Middle frontal gyrus (tissue), 1 donor: ENCODE data around the gene CKS1B.
A peak's percentile ranks its signal among the peaks of the same experiment; 100 is the strongest.
"Not testable (repeated sequence)": the region's sequence is repeated elsewhere in the genome, so short reads cannot be mapped to it uniquely, and the experiment has no call there.

ENCODE experiments used
- DNase-seq: peaks from one replicate; pipeline ENCODE4 v3.0.0-alpha.2; 2015; ENCODE audit warnings: low spot score; ENCODE audit errors: extremely low spot score

Gene CKS1B

DNA sequence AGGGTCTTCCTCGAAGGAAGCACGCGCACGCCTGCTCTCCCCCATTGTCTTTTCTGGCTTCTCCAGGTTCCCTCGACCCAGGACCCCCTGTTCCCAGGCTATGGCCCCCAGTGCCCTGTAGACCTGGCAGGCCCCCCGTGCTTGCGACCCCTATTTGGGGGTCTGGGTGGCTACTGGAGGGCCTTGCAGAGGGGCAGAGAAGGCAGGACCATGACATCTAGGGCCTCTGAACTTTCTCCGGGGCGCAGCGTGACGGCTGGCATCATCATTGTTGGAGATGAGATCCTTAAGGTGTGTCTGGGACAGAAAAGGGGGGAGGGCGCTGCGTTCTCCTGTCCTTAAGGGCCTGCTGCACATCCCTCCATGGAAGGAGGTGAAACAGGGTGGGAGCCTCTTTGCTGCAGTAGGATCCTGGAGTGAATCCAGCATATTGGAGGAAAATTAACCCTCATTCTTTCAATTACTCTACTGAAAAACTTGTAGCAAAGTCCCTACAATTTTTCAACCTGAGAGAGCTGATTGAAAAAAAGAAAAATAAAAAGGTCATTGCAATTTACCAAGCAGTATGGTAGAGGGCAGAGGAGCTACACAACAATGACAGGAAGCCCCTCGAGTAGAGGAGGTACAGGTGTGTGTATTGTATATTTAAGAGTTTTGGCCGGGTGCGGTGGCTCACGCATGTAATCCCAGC, 9.4 kb downstream of the CKS1B start:
- DNase-seq = no peak

DNA sequence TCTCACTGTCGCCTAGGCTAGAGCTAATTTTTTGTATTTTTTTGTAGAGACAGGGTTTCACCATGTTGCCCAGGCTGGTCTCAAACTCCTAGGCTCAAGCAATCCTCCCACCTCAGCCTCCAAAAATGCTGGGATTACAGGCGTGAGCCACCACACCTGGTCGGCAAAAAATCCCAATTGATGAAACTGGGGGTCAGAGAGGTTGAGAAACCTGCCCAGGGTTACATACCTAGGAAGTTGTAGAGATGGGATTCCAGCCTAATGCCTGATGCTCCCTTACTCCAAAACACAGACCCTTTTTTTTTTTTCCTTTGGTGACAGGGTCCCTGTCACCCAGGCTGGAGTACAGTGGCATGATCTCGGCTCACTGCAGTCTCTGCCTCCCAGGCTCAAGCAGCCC, 12.3 kb downstream of the CKS1B start:
- DNase-seq = not testable (repeated sequence)

DNA sequence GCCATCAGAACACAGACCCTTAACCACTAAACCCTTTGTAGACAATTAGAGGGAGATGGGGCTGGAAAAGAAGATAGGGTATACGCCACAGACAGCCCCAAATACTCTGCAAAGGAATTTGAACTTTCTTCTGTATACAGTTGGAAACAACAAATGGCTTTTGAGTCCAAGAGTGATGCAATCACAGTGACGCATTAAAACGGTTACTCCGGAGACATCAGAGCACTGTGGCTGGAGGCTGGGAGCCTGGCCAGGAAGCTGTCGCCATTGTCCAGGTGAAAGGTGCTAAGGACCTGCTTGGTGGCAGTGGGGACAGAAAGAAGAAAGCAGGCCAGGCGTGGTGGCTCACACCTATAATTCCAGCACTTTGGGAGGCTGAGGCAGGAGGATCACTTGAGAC, 12.8 kb downstream of the CKS1B start:
- DNase-seq = no peak

DNA sequence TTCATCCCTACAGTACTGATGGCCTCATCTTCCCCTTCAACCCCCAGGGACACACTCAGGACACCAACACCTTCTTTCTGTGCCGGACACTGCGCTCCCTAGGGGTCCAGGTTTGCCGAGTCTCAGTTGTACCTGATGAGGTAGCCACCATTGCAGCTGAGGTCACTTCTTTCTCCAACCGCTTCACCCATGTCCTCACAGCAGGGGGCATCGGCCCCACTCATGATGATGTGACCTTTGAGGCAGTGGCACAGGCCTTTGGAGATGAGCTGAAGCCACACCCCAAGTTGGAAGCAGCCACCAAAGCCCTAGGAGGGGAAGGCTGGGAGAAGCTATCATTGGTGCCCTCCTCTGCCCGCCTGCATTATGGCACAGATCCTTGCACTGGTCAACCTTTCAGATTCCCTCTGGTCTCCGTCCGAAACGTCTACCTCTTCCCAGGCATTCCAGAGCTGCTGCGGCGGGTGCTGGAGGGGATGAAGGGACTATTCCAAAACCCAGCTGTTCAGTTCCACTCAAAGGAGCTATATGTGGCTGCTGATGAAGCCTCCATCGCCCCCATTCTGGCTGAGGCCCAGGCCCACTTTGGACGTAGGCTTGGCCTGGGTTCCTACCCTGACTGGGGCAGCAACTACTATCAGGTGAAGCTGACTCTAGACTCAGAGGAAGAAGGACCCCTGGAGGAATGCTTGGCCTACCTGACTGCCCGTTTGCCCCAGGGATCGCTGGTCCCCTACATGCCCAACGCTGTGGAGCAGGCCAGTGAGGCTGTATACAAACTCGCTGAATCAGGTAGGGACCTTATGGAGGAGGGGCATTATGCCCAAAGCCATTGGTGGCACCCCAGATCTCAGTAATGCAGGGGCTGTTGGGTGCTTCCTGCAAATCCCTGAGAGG, 13.8 kb downstream of the CKS1B start:
- DNase-seq = no peak

DNA sequence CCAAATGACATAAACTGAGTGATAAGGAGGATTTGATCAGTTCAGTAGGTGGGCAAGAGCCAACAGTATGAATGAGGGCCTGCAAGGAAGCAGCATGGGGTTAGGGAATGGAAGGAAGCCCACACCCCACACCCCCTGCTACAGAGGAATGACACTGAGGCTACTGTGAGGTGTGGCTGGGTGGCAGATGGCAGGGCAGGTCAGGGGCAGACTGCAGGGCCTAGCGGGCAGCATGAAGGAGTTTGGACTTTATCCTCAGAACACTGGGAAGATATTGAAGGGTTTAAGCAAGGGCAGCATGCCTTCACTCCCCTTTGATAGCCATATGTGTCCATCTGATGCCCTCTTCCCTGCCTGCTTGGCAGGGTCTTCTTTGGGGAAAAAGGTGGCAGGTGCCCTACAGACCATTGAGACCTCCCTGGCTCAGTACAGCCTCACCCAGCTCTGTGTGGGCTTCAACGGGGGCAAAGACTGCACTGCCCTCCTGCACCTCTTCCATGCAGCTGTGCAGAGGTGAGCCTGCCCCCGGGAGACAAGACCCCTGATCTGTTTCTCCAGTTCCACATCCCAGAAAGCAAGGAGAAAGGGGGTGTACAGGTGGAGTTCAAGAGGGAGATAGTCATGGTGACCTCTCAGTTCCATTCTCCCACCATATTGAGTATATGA, 14.8 kb downstream of the CKS1B start:
- no peak for DNase-seq

DNA sequence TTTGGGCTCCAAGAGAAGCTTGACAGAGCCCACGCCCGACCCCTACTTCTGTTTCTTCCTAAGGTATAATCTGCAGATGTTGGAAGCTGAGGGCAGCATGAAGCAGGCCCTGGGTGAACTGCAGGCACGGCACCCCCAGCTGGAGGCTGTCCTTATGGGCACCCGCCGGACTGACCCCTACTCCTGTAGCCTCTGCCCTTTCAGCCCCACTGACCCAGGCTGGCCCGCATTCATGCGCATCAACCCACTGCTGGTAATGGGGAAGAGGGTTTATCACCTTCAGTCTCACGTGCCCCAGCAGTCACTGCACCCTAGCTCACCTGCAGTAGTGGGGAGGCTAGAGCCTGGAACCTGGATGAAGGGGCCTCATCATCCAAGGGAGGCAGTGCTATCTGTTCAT, 15.8 kb downstream of the CKS1B start:
- DNase-seq = no peak

DNA sequence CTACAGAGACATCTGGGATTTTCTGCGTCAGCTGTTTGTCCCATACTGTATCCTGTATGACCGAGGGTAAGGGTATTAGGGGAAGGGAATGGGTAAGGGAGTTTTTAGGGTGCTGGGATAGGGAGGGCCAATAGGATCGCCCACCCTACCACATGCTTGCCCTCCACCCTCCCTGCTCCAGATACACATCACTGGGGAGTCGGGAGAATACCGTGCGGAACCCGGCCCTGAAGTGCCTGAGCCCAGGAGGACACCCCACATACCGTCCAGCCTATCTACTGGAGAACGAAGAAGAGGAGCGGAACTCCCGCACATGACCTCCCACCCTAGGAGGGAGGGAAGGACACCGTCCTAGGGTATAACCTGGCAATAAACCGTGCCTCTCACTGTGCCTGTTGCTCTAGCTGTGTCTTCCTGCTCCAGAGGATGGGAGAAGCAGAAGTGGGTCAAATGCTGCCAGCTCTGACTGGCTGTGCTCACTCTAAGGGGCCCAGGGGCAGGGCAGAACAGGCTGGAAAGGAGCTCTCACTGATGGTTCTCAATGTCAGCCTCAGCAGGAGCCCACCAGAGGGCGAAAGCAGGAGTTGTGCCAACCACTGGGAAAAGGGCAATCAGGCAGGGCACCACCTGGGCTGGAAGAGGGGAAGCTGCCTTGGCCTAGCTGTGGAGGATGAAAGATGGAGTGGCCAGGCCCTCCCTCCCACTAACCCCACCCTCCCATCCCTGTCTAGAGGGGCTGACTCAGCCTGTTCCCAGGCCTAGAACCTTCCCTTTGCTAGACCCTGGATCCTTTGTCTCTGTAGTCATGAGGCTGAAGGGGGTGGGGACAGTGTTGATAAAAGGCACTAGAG, 18.5 kb downstream of the CKS1B start:
- DNase-seq = no peak

DNA sequence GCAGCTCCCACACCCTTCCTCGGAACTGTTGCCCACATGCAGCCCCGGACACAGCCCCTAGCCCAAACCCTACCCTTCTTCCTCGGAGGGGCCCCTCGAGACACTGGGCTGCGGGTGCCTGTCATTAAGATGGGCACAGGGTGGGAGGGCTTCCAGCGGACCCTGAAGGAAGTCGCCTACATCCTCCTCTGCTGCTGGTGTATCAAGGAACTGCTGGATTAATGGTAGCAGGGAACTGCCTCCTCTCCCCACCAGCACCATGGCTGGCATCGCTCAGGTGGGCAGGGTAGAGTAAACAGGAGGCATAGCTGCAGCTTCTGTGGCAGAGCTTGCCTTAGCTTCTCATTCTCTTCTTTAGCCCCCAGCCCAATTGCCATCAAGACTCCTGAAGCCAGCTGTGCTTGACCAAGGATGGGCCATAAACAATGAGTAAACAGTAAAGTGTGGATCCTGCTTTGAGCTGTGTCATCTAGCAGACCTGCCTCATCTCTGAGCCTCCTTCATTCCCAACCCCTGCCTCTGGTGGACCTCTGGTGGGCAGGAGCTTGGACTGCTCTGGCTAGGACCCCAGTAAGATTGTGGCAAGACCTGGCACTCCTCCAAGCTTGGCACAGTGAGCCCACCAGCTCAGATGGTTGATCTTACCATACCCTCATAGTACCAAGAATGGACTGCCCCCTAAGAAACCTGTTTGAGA, 19.2 kb downstream of the CKS1B start, which contains the start of gene LENEP:
TSS of gene LENEP (plus strand) at position 15 of the 697 bp plus-strand sequence. CDS start at position 37, 22 bp downstream.
- DNase-seq = no peak

DNA sequence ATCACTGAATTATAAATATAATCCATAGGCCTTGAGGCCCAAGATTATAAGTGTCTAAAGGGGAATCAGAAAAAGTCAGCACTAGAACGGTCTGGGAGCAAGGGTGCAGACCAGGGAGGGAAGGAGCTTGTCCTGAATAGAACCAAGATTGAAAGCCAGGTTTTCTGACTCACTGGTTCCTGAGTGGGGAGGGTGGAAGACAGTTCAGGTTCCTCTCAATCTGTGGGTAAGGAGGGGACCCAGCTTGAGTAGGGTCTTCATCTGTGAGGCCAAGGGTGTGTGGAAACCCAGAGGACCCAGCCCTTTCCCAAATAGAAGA, 19.7 kb downstream of the CKS1B start:
- no peak for DNase-seq

DNA sequence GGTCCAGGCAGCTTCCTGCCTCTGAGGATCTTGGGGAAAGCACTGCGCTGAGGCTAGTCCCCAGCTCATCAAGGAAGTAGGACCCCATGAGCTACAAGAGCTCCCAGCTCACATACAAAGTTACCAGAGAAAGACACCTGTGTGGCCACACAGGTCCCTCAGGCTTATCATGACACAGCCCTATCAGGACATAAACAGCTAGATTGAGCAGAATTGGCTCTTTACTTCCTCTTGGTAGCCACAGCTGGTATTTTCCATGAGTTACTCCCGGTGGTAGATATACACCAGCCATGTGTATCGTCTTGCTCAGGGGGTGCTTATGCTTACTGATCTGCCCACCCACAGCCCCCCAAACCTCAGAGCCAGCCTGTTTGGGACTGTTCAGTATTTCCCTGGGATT, 20.1 kb downstream of the CKS1B start:
- no peak for DNase-seq

DNA sequence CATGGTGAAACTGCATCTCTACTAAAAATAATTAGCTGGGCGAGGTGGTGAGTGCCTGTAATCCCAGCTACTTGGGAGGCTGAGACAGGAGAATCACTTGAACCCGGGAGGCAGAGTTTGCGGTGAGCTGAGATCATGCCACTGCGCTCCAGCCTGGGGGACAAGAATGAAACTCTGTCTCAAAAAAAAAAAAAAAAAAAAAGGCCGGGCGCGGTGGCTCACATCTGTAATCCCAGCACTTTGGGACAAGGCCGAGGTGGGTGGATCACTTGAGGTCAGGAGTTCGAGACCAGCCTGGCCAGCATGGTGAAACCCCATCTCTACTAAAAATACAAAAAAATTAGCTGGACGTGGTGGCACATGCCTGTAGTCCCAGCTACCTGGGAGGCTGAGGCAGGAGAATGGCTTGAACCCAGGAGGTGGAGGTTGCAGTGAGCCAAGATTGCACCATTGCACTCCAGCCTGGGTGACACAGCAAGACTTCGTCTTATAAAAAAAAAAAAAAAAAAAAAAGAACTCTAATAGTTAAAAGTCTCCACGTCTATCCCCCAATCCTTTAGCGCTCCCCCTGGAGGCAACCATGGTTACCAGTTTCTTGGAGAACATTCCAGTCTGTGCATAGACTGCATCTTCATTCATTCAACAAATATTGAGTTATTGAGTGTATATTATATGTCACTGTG, 21.0 kb downstream of the CKS1B start:
- not testable (repeated sequence) for DNase-seq

DNA sequence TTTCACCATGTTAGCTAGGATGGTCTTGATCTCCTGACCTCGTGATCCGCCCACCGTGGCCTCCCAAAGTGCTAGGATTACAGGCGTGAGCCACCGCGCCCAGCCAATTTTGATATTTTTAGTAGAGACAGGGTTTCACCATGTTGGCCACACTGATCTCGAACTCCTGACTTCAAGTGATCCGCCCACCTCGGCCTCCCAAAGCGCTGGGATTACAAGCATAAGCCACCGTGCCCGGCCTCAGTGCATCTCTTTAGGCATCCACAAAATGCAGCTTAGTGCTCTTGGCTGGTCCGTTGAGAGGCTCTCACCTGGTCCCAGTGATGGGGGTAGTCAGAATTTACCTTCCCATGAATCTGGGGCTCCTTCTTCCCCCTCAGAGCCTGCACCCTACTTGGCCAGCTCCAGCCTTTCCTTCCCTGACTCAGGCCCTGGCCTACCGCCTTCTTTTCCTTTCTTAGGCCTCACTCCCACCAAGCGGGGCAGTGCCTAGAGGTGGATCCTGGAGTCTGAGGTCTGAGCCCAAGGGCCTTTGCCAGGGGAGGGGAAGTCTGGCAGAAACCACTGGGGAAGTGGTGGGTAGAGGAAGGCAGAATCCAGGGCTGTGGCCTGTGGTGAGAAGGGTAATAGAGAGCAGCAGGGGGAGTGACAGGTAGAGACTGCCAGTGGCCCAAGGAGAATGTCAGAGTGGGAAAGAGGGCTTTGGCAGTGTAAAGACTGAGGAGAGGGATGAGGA, 22.7 kb downstream of the CKS1B start:
- DNase-seq = no peak

DNA sequence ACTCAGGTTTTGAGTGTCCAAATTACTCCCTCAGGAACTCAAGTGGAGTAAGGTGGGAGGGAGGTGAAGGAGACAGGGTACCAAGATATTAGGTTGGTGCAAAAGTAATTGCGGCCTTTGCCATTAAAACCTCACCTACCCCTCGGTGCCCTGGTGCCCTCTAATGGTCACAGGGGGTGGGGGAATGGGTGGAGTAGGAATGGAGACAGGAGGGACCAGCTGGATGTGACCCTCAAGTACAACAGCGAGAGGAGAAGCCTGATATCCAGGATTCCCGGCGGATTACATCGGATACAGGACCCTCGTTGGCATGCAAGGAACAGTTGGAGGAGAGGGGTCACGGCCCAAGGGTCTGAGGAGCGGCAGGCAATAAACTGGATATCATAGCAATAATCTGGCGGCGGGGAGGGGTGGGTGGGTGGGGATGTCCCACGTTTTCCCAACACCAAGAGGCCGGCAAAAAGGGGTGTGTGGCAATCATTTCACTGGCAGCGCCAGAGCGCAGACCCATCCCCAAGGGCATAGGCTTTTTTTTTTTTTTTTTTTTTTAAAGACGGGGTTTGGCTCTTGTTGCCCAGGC, 23.8 kb downstream of the CKS1B start:
- DNase-seq = no peak

DNA sequence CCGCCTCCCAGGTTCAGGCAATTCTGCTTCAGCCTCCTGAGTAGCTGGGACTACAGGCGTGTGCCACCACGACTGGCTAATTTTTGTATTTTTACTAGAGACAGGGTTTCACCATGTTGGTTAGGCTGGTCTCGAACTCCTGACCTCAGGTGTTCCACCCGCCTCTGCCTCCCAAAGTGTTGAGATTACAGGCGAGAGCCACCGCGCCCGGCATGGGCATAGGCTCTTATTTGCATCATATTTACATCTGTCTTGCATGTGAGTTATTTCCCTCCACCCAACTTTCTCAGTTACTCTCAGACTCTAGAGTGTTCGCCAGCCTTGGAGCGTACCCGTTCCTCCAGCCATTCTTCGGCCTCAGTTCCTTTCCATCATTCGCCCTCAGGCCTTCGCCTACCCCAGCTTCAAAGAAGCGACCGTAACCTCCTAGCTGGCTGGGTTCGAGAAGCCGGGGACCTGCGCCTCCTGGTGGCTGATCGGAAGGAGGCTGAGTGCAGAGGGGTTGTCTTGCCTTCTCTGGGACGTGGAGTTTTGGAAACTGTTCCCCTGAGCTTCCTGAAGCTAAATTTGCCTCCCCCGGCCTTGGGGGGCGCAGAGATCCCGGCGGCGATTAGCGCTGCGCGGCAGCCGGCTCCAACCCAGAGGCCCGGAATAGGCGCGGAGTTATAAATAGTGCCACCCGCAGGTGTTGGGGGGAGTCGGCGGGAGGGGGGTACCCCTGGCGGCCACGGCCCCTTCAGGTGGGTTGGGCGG, 24.5 kb downstream of the CKS1B start:
- DNase-seq = no peak

DNA sequence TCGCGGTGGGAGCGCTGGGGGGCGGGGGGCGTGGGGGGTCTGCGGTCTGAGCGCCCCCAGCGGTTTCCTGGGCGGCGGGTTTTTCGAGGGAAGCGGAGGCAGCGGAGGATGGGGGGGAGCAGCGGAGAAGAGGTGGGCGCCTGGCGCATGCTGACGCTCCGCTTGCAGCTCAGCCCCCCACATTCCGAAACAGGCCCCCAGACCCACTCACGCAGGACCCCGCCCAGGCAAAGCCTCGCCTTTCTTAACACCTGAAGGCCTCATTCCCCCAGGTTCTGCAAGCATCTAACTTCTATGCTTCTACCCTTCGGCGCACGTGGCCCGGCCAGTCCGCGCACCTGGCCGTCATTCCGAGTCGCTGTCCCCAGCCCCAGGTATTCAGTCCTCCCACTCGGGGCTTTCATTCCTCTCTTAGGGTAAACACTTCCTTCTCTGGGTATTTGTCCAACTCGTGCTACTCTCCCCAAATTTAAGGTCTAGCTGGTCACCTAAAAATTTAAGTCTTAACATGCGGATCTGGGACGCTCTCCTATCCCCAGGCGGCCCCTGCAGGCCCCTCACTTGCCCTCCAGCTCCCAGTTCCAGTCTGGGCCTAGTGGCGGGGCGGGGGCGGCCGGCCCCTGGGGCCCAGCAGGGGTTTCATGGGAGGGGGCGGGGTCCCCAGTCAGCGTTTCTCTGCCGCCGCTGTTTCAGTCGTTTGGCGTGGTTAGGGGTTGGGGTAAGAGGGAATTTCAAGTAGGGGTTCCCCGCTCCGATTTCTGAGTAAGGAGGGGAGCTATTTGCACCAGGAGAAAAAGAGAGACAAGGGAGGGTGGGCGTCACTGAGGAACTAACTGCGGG, 25.3 kb downstream of the CKS1B start:
- DNase-seq = no peak

DNA sequence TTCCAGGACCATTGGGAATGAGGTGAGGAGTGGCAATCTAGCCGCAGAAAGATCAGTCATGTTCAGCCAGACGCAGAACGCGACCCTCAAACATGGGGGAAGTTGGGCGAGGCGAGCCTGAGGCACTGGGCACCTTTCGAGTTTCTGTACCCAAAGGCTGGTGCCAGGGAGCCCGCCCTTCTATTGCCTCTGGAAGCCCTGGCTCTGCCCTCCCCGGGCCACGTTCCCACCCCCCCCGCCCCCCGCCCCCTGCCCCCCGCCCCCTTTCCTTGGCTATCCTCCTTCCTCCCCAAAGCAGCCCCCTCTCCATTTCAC, 25.9 kb downstream of the CKS1B start:
- DNase-seq = no peak

DNA sequence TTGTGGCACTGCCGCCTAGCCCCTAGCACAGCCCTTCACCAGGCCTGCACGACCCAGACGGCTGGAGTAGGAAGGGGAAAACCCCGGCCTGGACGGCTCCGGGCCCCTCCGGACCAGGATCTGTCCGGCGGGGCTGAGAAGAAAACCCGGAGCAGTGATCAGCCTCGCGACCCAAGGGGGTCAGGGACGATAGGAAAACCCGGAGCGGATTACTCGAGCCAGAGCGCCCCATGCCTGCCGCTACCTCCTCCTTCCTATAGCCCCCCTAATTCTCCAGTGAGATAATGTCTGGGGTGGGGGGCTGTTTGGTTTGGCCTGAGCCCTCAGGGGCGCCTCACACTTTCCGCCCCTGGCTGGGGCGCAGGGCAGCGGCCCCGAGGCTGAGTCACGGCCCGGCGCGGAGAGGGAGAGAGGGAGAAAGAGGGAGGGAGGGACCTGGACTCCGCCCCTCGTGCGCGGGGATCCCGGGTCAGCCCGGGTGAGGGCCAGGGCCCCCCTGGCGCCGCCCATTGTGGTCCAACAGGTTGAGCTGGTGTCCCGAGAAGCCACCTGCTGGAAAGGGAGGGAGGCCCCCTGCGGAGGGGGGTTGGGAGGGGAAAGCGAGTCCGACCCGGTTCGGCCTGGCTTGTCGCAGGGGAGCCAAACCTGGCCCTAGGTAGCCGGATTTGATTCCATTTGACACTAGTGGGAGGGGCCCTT, 26.4 kb downstream of the CKS1B start:
- DNase-seq = peak; percentile 54
